Progenitor cell of endocrine pancreas (in vitro differentiated cells): Measurements from ENCODE around the gene SPRR4. TPM values are rescaled to one million over a fixed set of nuclear protein-coding genes. Genes with fewer than 3 reads are reported as not detected.

Source experiments
- DNase-seq: peaks from one replicate; pipeline ENCODE4 v3.0.0; 2021; ENCODE audit warnings: low spot score; ENCODE audit not compliant: unreplicated experiment
- H3K27ac Mint-ChIP-seq: 2 replicates; pipeline ENCODE4 v1.8.0; 2021; ENCODE audit warnings: mild to moderate bottlenecking, moderate library complexity, mixed read lengths
- H3K27me3 Mint-ChIP-seq: 2 replicates; pipeline ENCODE4 v1.8.0; 2021; ENCODE audit warnings: mixed read lengths
- H3K36me3 Mint-ChIP-seq: 2 replicates; pipeline ENCODE4 v1.8.0; 2022; ENCODE audit warnings: mixed read lengths; ENCODE audit not compliant: insufficient read depth
- H3K4me1 Mint-ChIP-seq: 2 replicates; pipeline ENCODE4 v1.8.0; 2021; ENCODE audit warnings: low read depth, mixed read lengths
- H3K4me3 Mint-ChIP-seq: 2 replicates; pipeline ENCODE4 v1.8.0; 2021; ENCODE audit warnings: low read depth, mild to moderate bottlenecking, moderate library complexity, mixed read lengths
- H3K9me3 Mint-ChIP-seq: 2 replicates; pipeline ENCODE4 v1.8.0; 2021; ENCODE audit warnings: low read depth, mixed read lengths
- total RNA-seq: library from RNA; stranded (reverse); gene quantifications from 2 replicates; pipeline ENCODE4 v1.2.1, GENCODE V29; 2021
- TF ChIP-seq, protein P1 (sequence below): fragments of 200-600 bp; sonication (generic); IDR thresholded peaks from one replicate; pipeline ENCODE4 v1.5.0; 2021; ENCODE audit warnings: antibody characterized with exemption, mild to moderate bottlenecking; ENCODE audit not compliant: unreplicated experiment

SPRR4 gene
- total RNA-seq, 1 donor from 2014 or later = not detected

GRCh38 chr1:152933196-152933595 is 37.3 kb upstream of the SPRR4 start:
- TF ChIP-seq, protein P1, sequence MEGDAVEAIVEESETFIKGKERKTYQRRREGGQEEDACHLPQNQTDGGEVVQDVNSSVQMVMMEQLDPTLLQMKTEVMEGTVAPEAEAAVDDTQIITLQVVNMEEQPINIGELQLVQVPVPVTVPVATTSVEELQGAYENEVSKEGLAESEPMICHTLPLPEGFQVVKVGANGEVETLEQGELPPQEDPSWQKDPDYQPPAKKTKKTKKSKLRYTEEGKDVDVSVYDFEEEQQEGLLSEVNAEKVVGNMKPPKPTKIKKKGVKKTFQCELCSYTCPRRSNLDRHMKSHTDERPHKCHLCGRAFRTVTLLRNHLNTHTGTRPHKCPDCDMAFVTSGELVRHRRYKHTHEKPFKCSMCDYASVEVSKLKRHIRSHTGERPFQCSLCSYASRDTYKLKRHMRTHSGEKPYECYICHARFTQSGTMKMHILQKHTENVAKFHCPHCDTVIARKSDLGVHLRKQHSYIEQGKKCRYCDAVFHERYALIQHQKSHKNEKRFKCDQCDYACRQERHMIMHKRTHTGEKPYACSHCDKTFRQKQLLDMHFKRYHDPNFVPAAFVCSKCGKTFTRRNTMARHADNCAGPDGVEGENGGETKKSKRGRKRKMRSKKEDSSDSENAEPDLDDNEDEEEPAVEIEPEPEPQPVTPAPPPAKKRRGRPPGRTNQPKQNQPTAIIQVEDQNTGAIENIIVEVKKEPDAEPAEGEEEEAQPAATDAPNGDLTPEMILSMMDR = no peak
- Mint-ChIP-seq H3K4me3 (no peak overlapping the region), H3K4me1 (no peaks in the 10 kb centered on the region), H3K27me3 (no peaks in the 10 kb centered on the region), H3K27ac (no peak overlapping the region), H3K9me3 (peaks cover 18% of the 10 kb centered on the region), H3K36me3 (no peaks in the 10 kb centered on the region)
- DNase-seq = no peak

DNA sequence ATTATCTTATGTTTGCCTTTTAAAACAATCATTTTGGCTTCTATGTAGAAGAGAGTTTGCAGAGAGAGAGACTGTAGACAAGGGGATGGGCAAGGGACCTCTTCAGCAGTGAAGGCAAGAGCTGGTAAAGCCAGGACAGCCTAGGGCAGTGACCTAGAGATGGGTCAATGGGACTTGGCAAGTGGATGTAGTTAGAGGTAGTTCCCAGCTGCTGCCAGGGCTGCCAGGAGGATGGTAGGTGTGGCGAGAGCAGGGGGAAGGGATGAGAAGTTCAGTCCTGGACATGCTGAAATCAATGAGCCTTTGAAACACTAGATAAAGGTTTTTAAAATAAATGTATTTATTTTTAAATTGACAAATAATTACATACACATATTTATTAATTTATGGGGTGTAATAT is 29.8 kb upstream of the SPRR4 start:
- H3K4me3 Mint-ChIP-seq = no peak overlapping the region
- H3K36me3 Mint-ChIP-seq = no peaks in the 10 kb centered on the region
- H3K27me3 Mint-ChIP-seq = no peaks in the 10 kb centered on the region
- DNase-seq = no peak
- no peaks in the 10 kb centered on the region for H3K4me1 Mint-ChIP-seq
- H3K9me3 Mint-ChIP-seq = peaks cover 26% of the 10 kb centered on the region
- no peak overlapping the region for H3K27ac Mint-ChIP-seq
- TF ChIP-seq, protein P1 = no peak

DNA sequence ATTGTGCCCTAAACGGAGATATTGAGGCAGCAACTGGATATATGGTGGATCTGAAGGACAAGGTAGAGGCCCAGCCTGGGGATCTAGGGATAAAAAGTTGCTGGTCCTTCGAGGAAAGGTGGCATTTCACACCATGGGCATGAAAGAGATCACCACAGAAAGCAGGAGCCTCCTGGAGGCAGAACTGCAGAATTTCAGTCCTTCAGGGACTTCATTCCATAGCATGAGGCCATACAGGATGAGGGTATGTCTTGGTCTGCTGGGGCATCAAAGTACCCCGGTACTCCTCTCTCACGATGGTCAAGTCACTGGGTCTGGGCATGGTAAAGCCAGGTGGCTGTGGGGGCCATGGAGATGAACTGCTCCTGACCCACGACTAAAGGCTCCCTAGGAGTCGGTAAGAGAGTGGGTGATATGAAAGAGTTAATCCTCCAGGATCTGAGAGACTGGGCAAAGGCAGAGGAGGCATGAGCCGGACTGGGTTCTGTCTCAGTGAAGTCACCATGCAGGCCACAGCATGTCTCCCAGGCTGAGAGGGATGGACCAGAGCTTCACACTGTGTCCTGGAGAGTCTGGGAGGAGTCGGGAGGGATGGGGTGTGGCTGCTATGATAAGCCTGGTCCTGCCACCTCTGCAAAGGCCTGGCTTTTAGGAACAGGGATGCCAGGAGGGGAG is 29.3 kb upstream of the SPRR4 start:
- TF ChIP-seq, protein P1 = no peak
- Mint-ChIP-seq H3K27me3 (no peaks in the 10 kb centered on the region), H3K4me3 (no peak overlapping the region), H3K36me3 (no peaks in the 10 kb centered on the region), H3K4me1 (no peaks in the 10 kb centered on the region), H3K27ac (peak overlapping the region; percentile 37), H3K9me3 (peaks cover 27% of the 10 kb centered on the region)
- DNase-seq = no peak

DNA sequence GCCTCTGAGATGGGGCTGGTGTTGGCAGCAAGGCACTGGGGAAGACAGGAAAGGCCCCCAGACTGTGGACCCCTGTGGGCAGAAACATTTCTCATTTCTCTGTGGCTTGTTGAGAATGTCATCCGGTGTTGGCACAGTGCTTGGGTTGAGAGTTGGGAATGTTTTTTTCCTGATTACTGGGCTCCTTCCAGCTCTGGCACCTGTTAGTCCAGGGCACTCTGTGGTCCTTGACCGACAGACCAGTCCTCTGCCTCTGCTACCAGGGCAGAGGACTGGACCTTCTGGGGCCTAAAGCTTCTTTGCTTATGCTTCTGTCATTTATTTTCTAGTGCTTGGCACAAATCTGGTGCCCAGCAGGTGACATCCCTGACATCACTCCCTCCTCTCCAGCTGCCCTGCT is 28.3 kb upstream of the SPRR4 start:
- Mint-ChIP-seq H3K9me3 (peaks cover 29% of the 10 kb centered on the region), H3K36me3 (no peaks in the 10 kb centered on the region), H3K27me3 (no peaks in the 10 kb centered on the region), H3K27ac (no peak overlapping the region), H3K4me1 (no peaks in the 10 kb centered on the region), H3K4me3 (no peak overlapping the region)
- DNase-seq = no peak
- TF ChIP-seq, protein P1 = no peak

DNA sequence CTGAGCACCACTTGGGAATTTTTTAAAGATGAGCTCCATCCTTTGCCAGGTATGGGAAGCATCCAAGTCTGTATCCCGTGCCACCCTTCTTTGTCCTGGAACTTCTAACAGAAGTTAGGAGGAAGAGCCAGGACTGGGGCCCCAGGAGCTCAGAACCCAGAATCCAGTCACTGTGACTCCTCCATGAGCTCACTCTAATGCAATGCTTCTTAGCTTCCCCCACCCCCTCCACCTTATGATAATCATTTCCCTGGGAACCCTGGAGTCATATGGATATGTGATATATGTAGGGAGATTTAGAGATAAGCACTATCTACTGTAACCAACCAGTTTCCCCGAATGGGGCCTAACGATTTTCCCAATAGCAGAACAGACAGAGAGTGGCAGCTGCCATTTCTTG is 24.2 kb upstream of the SPRR4 start:
- no peak overlapping the region for H3K27ac Mint-ChIP-seq
- H3K36me3 Mint-ChIP-seq = no peaks in the 10 kb centered on the region
- H3K27me3 Mint-ChIP-seq = no peaks in the 10 kb centered on the region
- peaks cover 27% of the 10 kb centered on the region for H3K9me3 Mint-ChIP-seq
- TF ChIP-seq, protein P1 = no peak
- DNase-seq = no peak
- H3K4me3 Mint-ChIP-seq = no peak overlapping the region
- H3K4me1 Mint-ChIP-seq = peaks cover 2% of the 10 kb centered on the region
